Ovary (tissue), 9 donors: ENCODE measurements around the gene WDR6. TPM values are rescaled to one million over a fixed set of nuclear protein-coding genes. Genes with fewer than 3 reads are reported as not detected.

Source experiments
- DNase-seq, 5 donors: peaks; one replicate each; pipeline ENCODE4 v3.0.0-alpha.2; 2019 to 2020
- H3K27ac ChIP-seq, 2 donors: fragments of 200-600 bp; one replicate each; pipeline versions ENCODE4 v1.5.1 to v1.8.0; 2019 to 2022
- H3K27me3 ChIP-seq: fragments of 200-600 bp; one replicate; pipeline ENCODE4 v1.8.0; 2022
- H3K36me3 ChIP-seq: fragments of 200-600 bp; sonication (generic); one replicate; pipeline ENCODE4 v1.5.1; 2019
- H3K4me1 ChIP-seq: one replicate; pipeline ENCODE4 v1.8.1; 2013; ENCODE audit warnings: mild to moderate bottlenecking, moderate library complexity; ENCODE audit not compliant: insufficient read depth
- H3K4me3 ChIP-seq: fragments of 200-600 bp; sonication (generic); one replicate; pipeline ENCODE4 v1.5.1; 2017
- H3K9me3 ChIP-seq, 2 donors: fragments of 200-600 bp in 1 of 2; sonication (generic) in 1 of 2; one replicate each; pipeline versions ENCODE4 v1.5.1 to v1.8.1; 2013 to 2019; ENCODE audit warnings: mild to moderate bottlenecking in 1 of 2, moderate library complexity in 1 of 2
- EP300 ChIP-seq: sonication (generic); formaldehyde crosslinking; IDR thresholded peaks from one replicate; pipeline ENCODE4 v1.6.1; 2017; ENCODE audit warnings: antibody characterized with exemption
- POLR2A ChIP-seq: fragments of 450-650 bp; IDR thresholded peaks from one replicate; pipeline ENCODE4 v1.6.1; 2017; ENCODE audit warnings: antibody characterized with exemption, mild to moderate bottlenecking, moderate library complexity
- WGBS, 3 donors: extraction: QIAGEN DNeasy Blood & Tissue Kit in 1 of 3; methylation state at CpG; one replicate each; pipeline versions ENCODE4 v1.1.5 to v1.1.7; 2013 to 2017; 5-methylcytosine and 5-hydroxymethylcytosine counted together
- intact Hi-C, 4 donors: fragments of 100-400 bp; cut with DNase I; formaldehyde crosslinking; loops; one replicate each; pipeline versions ENCODE4 v1.11.0 to v1.15.1; 2022 to 2023
- polyA plus RNA-seq, 2 donors: library from polyadenylated mRNA; stranded (reverse); fragments of 200-250 nt in 1 of 2; fragments of 350-450 nt in 1 of 2; fragmentation: Illumina TruSeq in 1 of 2; extraction: RNeasy Lipid Tissue Mini Kit (QIAGEN cat#74804) in 1 of 2; gene quantifications; one replicate each; pipeline ENCODE4 v1.2.3, GENCODE V29; 2013 to 2014
- total RNA-seq, 7 donors: library from RNA; depleted of rRNA in 2 of 7; stranded (reverse); fragments of >200 nt in 2 of 7; fragmentation: NEBNext Ultra II Directional in 3 of 7; extraction: Animal tissue kit (Norgen Biotek cat#: 25700) in 3 of 7; gene quantifications; one replicate each; pipeline versions ENCODE4 v1.1.0 to v1.2.4, GENCODE V29; 2016 to 2023
- TF ChIP-seq, protein P1 (sequence below), 3 donors: fragments of 450-650 bp in 2 of 3; fragments of 200-600 bp in 1 of 3; IDR thresholded peaks; one replicate each; pipeline versions ENCODE4 v1.5.1 to v1.8.0; 2016 to 2022; ENCODE audit warnings: antibody characterized with exemption in 3 of 3, mild to moderate bottlenecking in 1 of 3
- donor health status: DM: no; HTN: no; CAD: no; lungs with moderate emphysema.
- donor health status: DM: no; HTN: no; CAD: no.
- donor health status: Bipolar disorder and iron deficiency.
- donor health status: DM: yes; HTN: yes; CAD: no.
- donor health status: DM: no; HTN: no; CAD: no.
- donor health status: DM: yes; HTN: yes; CAD: no.

Gene WDR6
- total and polyA plus RNA-seq, 9 donors, result 109 to 289 (median 196) TPM

DNA sequence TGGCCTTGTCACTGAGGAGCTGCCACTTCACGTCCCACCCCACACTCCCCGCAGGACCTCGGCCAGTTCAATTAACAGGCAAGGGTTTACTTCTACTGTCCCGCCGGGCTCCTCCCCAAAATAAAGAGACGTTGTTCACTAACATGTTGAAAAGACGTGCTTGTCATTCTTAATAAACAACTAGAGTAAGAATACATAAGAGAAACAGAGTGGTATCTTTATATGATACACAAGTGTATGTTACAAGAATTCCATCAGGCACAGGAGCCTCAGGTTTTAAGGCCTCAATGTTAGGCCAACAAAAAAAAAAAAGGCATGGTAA is 22.3 kb downstream of the WDR6 start:
- intact Hi-C loops, result loop anchor here in 1 of 4 donors (10.0 kb wide), 1 partner anchor 115 kb away; the partner anchor contains the start of gene ARIH2
- peak overlapping the region; percentile 89 to 91 for H3K27ac ChIP-seq
- no peak overlapping the region for H3K4me3 ChIP-seq
- DNase-seq, result no peak
- peaks cover 3% of the 10 kb centered on the region for H3K4me1 ChIP-seq
- no peaks in the 10 kb centered on the region for H3K27me3 ChIP-seq
- H3K9me3 ChIP-seq, result no peaks in the 10 kb centered on the region
- no peaks in the 10 kb centered on the region for H3K36me3 ChIP-seq
- TF ChIP-seq, protein P1, sequence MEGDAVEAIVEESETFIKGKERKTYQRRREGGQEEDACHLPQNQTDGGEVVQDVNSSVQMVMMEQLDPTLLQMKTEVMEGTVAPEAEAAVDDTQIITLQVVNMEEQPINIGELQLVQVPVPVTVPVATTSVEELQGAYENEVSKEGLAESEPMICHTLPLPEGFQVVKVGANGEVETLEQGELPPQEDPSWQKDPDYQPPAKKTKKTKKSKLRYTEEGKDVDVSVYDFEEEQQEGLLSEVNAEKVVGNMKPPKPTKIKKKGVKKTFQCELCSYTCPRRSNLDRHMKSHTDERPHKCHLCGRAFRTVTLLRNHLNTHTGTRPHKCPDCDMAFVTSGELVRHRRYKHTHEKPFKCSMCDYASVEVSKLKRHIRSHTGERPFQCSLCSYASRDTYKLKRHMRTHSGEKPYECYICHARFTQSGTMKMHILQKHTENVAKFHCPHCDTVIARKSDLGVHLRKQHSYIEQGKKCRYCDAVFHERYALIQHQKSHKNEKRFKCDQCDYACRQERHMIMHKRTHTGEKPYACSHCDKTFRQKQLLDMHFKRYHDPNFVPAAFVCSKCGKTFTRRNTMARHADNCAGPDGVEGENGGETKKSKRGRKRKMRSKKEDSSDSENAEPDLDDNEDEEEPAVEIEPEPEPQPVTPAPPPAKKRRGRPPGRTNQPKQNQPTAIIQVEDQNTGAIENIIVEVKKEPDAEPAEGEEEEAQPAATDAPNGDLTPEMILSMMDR (IDR thresholded peaks at IDR 0.05), result no peak
- TF ChIP-seq EP300 (no peak), POLR2A (no peak)
- WGBS, 3 donors, result 1 to 3% (median 2%) methylated on average over 7 of the region's 7 CpGs

DNA sequence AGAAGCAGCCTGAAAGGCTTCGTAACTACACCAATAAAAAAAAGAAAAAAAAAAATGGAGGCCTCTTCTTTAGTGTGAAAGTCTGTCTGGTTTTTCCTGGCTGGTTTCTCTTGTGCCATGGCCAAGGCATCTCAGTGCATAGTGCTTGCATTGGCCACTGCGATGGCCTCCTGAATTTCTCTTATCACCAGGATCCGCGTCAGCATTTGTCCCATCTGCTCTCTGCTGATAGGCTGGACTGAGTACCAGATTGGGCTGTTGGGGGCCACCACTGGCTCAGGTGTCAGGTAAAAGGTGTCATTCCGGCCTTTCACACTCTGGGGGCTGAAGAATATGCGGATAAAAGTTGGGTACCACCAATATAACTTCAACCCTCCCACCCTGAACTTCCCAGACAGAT is 23.1 kb downstream of the WDR6 start:
- Histone ChIP-seq H3K9me3 (no peaks in the 10 kb centered on the region), H3K4me3 (no peak overlapping the region), H3K27me3 (no peaks in the 10 kb centered on the region), H3K36me3 (no peaks in the 10 kb centered on the region), H3K27ac (no peak overlapping the region), H3K4me1 (peaks cover 3% of the 10 kb centered on the region)
- intact Hi-C loops, result loop anchor here in 1 of 4 donors (5.0 kb wide), 1 partner anchor 62 kb away; the partner anchor contains the start of gene QRICH1
- peak in 1 of 5 donors; percentile 29 for DNase-seq
- TF ChIP-seq EP300 (no peak), POLR2A (no peak)
- TF ChIP-seq, protein P1 (IDR thresholded peaks at IDR 0.05), result no peak
- 81 to 87% (median 86%) methylated on average over 6 of the region's 6 CpGs for WGBS, 3 donors

DNA sequence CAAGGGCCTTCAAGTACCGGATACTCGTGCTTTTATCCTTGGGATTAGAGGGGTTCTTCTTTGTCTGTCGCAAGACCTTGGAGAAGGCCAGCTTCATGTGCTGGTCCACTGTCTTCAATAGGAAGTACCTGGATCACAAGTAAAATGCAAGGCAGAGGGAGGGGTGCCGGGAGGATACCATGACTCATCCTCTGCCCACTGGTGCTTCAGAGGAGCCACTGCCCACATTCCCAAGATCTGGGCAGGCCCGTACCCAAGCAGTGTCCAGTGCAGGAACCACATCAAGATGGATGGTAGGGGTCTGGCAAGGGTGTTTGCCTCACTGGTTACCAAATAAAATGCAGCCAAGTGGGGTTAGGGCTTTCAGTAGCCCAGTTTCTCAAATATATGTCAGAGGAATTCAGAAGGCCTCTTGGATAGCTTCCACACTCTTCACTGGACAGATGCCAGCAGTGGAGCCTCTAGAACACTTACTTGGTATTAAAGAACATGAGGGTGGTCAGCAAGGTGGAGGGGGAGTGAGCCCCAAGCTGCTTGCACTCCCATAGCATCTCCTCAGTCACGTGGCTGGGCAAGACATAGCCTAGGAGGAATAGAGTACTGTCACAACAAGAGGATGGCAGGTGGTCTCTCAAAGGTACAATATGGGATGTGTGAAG is 25.6 kb downstream of the WDR6 start:
- Histone ChIP-seq H3K27me3 (no peaks in the 10 kb centered on the region), H3K27ac (no peak overlapping the region), H3K4me3 (no peak overlapping the region), H3K36me3 (no peaks in the 10 kb centered on the region), H3K4me1 (peaks cover 2% of the 10 kb centered on the region), H3K9me3 (no peaks in the 10 kb centered on the region)
- 68 to 83% (median 79%) methylated on average over 6 of the region's 6 CpGs for WGBS, 3 donors
- intact Hi-C loops, result loop anchor here in 1 of 4 donors (5.0 kb wide), 1 partner anchor 60 kb away; the partner anchor contains the start of gene QRICH1
- DNase-seq, result no peak
- TF ChIP-seq EP300 (no peak), POLR2A (no peak)
- TF ChIP-seq, protein P1 (IDR thresholded peaks at IDR 0.05), result no peak

DNA sequence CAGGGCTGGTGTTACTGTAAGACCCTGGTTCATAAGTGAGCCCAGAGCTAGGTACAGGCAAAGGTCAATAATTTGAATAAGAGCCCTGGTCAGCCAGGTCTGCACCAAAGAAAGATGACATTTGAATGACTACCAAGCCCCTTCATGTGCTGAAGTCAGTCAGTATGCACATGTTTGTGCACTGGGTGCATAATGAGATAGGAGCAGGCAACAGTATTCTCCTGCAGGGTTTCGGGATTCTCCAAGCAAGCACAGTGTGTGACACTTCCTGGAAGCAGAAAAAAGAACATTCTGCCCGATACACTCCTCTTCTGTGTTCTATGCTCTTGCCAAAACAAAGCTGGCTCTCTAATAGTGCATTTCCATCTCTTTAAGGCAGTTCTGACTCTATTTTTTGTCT is 27.5 kb downstream of the WDR6 start:
- TF ChIP-seq, protein P1 (IDR thresholded peaks at IDR 0.05), result no peak
- TF ChIP-seq EP300, result no peak
- TF ChIP-seq POLR2A, result no peak
- Histone ChIP-seq H3K27me3 (no peaks in the 10 kb centered on the region), H3K4me3 (no peak overlapping the region), H3K4me1 (peaks cover 2% of the 10 kb centered on the region), H3K36me3 (no peaks in the 10 kb centered on the region), H3K27ac (no peak overlapping the region), H3K9me3 (no peaks in the 10 kb centered on the region)
- 82 to 91% (median 84%) methylated on average over 2 of the region's 2 CpGs for WGBS, 3 donors
- intact Hi-C loops, result loop anchor here in 1 of 4 donors (5.0 kb wide), 1 partner anchor 58 kb away; the partner anchor contains the start of gene QRICH1
- no peak for DNase-seq
